Amygdala (tissue), 56 donors: Measurements from ENCODE around the gene POC1B.

Experiments used
- DNase-seq, 56 donors: peaks; one replicate each; lab custom pipeline; 2025; lab: John Stamatoyannopoulos, UW

POC1B gene

GRCh38 chr12:89391726-89392336 is 134.0 kb downstream of the POC1B start:
- no peak for DNase-seq

GRCh38 chr12:89390802-89391673 is 134.8 kb downstream of the POC1B start:
- no peak for DNase-seq

DNA sequence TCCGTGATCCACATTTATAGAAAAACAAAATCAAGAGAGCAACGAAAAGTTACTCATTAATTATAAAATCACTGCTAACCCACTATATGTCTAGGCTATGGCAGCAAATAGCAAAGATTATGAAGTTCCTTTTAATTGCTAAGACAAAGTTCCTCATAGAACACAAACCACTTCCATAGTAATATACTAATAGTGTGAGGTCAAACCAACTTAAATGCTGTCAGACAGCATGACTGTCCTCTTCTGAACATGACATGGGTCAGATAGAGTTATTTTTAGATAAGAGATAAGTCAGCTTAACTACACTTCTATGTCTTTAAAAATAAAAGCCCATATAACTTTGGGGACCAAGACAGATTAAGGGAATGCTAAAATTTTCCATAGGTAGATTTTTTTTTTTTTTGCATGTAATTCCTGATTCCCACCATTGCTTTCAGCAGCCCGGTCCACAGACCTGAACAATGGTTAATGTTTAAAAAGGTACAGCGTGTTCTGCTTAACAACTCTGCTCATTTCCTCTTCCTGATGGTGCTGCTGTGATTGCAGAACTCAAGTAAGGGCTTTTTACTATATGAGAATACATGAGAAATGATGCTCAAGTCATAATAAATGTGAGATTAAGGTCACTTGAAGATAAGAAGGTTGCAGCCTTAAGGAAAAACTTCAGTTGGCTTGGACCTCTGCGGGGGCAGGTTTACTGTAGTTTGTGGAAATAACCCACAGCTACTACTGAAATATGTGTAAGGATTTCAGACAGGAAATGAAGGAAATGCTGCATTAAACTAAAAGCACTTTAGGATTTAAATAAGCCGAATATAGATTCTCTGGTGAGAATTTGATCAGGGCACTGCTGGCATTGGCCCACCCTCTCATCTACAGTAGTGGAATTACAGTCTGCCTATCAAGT is 135.8 kb downstream of the POC1B start:
- no peak for DNase-seq

- no peak for DNase-seq
These were observed 139.7 kb downstream of the POC1B start for GRCh38 chr12:89386138-89386537.

DNA sequence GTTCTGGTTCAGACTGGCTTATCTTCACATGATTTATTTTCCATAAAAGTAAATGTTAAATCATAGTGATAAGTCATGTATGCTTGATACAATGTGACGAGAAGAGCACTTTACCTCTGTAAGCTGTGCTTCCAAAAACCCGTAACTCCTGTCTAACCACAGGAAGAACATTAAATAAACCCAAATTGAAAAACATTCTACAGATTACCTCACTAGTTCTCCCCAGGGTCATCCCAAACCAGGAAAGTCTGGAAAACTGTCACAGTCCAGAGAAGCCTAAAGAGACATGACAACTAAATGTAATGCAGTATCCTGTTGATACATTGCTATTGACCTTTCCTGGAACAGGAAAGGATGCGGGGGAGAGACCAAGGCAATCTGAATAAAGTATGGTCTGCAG is 141.0 kb downstream of the POC1B start:
- no peak for DNase-seq

GRCh38 chr12:89384050-89384758 is 141.6 kb downstream of the POC1B start:
- DNase-seq: peak in 41 of 56 donors; percentile 4 to 76 (median 37)

DNA sequence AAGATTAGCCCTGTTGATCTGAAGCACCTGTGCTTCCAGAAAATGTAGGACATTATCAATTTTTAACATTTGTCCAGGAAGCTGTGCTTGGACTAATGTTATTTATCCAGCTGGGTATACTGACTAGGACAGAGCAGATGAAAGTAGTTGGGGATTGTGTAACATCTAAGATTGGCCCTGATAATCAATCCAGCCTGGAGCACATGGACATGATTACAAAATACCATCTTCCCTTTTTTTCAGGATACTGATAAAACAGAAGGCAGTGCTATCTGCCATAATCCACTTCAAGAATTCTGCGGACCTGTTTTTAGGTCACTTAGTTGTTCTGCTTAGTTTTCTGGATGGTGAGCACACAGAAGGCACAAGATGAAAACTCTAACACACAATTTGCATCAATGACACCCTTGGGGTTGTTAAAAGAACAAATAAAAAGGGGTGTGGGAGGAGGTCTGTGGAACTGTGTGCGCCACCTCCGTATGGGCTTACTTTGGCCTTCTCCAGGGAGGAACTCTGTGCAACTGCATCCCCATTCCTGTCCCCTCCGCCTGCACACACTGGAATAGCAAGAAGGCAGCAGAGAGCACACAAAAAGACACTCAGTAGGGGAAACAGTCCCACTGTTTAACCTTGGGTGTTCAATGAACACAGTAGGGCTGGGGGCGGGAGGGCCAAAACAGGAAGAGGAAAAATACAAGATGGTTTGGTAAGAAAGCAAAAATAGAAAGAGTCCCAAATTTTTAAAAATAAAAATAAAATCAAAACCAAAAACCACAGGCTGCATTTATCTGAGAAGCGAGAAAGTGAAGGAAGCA is 142.4 kb downstream of the POC1B start:
- DNase-seq: peak in 1 of 56 donors; percentile 46

DNA sequence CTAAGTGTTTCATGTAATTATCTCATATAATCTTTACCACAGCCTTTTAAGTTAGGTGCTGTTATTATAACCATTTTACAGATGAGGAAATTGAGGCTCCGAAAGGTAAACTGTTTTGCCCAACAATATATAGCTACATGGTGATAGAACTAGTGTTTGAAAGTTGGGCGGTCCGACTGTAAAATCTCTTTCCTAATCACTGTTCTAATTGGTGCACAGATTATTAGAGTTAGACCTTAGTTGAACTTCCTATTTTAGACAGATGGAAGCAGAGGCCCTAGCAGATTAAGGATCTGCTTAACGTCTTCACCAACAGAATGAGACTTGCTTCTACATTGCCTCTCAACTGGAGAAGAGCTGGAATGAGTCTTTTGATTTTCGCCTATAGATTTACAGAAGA is 143.5 kb downstream of the POC1B start:
- no peak for DNase-seq

DNA sequence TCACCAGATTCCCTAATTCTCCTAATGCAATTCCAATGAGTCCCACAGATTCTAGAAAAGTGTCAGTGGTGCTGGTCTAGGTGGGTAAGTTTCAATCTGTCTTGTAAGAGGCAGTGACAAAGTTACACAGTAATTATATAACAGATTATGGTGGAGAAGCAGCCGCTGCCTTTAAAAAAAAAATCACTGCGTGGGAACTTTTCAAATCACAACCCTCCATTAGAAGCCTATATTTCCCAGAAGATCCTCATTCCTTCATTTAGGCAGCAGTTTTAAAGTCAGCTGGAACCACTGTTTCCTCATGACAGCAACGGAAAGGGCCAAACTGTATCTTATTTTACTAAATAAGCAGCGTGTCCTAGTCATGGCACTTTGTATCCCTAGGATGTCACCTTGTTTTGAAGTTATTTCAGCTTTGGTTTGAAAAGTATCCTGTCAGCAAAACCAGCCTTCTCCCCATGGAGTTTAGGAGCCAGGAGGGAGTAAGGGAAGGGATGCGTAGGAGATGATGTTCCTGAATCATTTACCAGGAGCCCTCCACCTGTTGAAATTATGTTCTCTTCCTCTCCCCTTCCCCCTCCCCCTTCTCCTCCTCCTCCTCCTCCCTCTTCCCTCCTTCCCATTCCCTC is 145.9 kb downstream of the POC1B start:
- DNase-seq: no peak

- DNase-seq: no peak
These were observed 146.6 kb downstream of the POC1B start for GRCh38 chr12:89379148-89379838.

DNA sequence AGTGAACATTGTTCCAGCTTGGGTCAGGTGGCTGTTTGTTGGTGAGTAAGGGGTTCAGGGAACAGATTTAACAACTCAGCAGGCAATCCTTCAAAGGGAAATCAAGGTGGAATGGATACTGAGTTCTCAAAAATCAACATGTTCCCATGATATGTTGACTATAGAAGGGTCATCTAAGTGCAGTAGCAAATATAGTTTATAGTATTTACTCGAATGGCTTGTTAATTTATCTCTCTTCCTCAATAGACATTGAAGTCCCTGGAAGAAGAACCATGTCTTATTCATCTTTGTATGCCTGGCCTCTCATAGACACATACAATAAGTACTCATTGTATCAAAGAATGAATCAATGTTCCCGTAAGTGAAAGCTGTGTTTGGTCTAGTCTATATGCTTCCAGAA is 149.0 kb downstream of the POC1B start:
- no peak for DNase-seq

- DNase-seq: no peak
These were observed 149.7 kb downstream of the POC1B start for GRCh38 chr12:89376202-89376529.

DNA sequence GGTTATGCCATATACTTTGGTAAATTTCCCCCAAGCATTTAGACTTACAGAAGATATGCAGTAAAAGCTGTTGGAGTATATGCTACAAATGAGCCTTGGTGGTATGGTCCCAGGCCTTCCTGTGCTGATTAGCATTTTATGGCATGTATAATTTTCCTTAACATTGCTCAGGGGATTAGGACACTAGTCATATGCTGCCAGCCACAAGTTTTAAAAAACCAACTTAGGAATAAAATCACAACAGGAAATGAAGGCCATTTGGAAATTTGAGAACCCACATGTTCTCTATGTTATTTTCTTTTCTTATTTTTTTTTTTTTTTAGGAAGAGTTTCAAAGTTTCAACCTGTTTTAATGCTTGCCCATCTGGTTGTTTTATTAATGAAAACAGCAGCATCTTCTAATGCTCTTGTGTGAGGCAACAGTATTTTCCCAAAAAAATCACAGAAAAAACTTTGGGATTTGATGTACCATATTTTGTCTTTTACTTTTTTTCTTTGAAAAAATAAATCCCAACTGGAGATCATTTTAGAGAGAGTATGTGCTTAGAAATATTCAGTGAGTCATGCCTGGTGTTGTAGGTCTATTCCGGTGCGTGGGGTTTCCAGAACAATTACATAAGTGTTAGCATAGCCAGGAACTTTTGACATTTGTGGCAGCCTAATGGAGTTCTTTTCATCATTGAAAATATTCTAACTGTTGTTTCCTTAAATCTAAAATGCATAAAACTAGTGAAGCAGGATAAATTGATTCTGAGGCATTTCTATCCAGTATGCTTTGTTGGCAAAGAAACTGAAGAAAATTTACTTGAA is 151.9 kb downstream of the POC1B start:
- no peak for DNase-seq

GRCh38 chr12:89372584-89373370 is 153.1 kb downstream of the POC1B start:
- DNase-seq: no peak

- DNase-seq: peak in 6 of 56 donors; percentile 3 to 41 (median 8)
These were observed 155.0 kb downstream of the POC1B start for GRCh38 chr12:89370850-89371249.

DNA sequence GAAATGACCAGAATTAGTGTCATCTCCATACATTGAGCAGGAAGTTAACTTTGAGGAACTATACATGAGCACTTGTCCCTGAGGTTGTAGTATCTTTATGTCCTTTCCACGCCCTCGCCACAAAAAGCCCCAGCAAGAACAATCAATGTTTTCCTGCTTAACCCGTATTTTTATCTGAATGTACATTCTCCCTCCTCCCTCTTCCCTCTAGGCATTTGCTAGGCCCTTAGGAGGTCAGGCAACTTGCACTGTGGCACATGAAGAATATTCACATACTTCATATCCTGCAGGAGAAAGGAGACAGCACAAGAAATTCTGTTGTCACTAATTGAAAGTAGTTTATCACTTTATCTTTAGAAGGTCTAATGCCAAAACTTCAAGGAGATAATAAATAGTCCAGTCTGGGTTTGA is 155.4 kb downstream of the POC1B start:
- DNase-seq: no peak
